NOMO-1 treated with dmso at 0.1 percent for 144 hours (cell line): Measurements from ENCODE around the gene LCLAT1.
A peak's percentile ranks its signal among the peaks of the same experiment; 100 is the strongest.
"Not testable (repeated sequence)": the region's sequence is repeated elsewhere in the genome, so short reads cannot be mapped to it uniquely, and the experiment has no call there.

Experiments
- DNase-seq: peaks from one replicate; lab custom pipeline; 2025; ENCODE audit not compliant: unreplicated experiment; lab: John Stamatoyannopoulos, UW

The LCLAT1 gene

DNA sequence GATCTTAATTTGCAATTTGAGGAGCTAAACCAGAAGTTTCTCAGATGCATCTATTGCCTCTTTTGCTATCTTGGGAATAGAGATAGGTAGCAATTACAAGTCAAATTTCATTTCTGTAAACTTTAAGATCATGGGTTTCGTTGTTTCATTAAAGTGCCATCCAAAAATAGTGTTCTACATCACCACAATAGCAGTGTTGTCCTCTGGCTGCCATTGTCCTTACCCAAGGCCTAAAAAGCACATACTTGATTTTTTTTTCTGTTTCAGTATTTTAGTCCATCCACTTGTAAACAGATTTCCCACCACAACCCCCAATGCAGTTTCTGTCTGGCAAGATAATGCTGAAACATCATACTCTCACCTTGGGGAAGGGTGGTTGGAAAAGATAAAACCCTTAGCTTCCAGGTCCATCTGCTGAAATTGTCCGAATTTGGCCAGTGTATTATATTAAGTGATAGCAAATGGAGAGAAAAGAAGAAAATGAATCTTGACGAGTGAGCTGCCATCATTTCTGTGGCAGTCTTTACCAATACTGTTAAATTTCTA, 136.2 kb downstream of the LCLAT1 start:
- DNase-seq: no peak

DNA sequence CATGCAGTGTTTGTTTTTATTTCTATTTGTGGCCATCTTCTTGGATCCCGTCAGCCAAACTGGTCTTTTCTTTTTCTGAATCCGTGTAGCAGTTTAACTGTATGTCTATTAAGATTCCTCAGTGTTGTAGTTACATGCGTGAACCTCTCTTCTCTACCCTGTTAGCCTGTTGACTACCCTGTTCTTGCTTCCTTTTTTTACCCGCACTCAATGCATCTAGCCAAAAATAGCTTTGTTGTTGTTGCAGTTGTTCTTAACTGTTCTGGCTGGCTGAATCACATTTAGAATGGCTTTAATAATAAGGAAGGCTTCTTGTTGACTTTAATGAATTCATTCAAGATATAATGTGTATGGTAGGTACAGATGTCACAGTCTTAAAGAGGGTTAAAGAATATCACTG, 137.1 kb downstream of the LCLAT1 start:
- peak; percentile 36 for DNase-seq

DNA sequence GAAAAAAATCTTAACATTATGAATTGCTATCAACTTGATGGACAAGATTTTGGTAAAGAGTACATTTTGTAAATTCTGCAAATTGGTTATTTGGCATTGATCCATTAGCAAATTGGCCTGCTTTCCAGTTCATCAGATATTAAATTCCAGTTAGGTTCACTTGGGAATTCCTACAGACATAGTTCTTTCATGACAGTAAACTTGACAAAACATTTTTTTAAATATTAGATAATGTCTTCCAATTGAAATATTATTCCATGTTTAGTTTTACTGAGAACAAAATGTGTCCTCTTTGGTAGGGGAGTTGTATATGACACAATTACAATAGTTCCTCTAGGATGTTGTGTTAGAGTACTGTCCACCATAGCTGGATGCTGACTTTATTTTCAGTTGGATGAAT, 141.9 kb downstream of the LCLAT1 start:
- DNase-seq: no peak

DNA sequence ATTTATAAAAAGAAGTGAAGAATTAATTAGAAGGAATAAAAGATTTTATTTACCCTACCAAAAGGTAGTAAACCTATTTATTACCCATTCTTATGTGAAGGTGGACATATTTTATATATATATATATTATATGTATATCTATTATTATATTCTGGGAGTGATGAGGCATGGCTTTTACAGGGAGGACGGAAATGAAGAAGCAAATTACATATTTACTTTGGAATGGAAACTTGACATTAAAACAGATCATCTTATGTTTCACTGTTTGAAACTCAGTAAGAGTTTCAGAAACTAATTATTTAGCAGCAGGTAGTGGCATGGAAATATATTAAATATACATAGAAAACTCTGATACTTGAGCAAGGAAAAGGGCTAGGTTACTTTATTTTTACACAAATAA, 143.4 kb downstream of the LCLAT1 start:
- no peak for DNase-seq

DNA sequence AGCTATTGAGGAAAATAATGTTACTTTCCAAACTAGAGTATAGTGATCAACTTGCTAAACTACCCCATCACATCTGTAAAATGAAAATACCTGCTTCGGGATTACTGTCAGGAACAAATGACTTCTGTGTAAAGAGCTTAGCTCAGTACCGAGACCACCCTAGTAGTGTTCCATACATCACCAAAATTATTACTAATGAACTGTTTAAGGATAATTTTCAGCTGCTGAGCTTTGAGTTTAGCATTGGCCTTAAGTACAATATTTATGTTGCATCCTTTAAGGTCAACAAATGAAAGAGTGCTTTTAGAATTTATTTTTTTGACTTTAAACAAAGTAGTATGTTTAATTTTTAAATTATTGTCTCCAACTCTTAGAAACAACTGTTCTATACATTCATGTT, 144.1 kb downstream of the LCLAT1 start:
- DNase-seq: no peak

DNA sequence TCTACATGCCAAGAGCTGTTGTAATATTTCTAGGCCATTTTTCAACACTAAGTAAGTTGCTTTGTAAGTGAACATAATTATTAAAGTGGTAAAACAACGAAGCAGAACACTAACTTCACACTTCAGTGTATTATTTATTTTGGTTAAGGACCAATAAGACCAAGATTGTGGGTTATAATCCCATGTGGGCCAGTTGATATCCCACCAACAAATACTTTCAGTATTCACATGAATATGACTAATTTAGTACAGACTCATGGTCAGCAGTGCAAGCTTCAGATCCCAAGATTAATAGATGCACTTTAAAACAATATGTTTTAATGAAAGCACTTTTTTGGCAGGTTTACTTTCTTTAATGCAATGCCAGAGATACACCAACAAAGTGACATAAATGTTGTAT, 154.3 kb downstream of the LCLAT1 start:
- no peak for DNase-seq

DNA sequence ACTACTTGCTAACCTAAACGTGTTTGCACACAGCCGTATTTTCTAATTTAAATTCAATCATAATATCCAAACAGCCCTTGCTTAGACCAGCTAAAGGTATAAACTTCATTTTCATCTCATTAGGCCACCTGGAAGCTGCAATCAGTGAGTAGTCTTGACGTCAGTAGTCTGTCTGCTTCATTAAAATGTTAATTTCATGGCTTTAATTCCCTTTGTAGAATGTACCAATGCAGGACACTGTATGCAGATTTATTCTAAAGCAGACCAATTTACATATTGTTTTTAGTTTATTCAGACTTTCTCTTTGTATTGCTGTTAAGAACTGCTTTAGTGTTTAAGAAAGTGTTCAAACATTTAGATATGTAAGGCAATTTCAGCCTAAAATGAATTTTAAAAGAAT, 158.2 kb downstream of the LCLAT1 start:
- DNase-seq: no peak

DNA sequence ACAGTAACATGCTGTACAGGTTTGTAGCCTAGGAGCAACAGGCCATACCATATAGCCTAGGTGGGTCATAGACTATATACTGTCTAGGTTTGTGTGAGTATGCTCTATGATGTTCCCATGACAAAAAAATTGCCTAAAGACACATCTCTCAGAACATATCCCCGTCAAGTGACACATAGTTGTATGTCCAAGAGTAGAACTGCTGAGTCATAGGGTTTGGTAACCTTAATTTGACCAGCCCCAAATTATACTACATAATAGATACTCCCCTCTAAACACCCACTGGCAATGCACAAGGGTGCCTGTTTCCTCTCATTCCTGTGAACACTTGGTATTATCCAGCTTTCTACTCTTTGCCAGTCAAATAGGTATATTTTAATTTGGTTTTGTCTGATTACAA, 161.6 kb downstream of the LCLAT1 start:
- DNase-seq: no peak

DNA sequence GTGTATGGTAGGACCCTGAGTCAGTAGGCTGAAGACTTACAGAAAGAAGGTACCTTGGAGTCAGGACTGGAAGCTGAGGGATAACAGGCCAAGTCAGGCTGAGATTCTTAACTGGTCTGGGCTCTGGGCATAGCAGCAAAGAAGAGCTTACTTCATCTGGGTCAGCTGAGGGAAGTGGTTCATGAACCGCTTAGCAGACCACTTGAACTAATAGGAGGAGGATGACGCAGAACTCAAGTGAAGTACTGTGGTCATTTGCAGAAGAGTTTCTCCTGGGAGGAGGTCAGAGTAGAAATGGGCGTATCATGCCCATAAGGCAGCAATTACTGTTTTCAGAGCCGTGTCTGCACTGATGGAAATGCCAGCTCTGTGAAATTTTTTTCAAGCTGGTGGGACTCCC, 164.5 kb downstream of the LCLAT1 start:
- DNase-seq: peak; percentile 76

DNA sequence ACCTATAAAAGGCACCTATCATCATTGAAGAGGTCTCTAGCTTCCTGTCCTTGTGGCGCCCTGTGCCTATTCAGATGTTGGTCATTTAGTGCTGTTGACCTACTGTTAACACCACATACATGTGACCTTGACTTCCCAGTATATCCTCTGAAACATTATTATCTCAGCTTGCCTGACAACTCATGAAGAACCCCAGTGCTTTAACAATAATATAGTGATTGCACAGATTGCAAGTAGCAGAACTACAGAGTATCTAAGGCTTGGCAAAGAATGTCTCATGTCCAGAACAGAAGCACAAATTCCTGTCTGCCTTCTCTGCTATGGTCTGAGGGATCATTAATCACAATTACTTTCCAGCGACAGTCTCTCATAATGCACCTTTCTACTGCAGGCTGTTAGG, 165.3 kb downstream of the LCLAT1 start:
- DNase-seq: no peak

DNA sequence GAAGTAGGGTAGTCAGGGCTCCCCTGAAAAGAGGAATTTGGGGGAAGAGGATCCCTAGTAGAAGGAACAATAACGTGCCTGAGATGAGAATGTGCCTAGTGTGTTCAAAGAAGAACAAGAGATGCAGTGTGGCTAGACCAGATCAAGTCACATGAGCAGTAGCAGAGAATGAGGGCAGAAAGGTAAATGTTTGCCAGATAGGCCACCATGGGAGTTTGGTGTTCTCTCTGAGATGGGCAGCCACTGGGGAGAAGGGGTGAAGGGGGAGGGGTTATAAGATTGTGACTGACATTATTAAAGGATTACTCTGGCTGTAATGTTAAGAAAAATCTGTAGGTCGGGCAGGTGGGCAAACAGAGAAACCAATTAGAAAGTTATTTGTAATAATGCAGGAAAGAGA, 166.0 kb downstream of the LCLAT1 start:
- DNase-seq: no peak

DNA sequence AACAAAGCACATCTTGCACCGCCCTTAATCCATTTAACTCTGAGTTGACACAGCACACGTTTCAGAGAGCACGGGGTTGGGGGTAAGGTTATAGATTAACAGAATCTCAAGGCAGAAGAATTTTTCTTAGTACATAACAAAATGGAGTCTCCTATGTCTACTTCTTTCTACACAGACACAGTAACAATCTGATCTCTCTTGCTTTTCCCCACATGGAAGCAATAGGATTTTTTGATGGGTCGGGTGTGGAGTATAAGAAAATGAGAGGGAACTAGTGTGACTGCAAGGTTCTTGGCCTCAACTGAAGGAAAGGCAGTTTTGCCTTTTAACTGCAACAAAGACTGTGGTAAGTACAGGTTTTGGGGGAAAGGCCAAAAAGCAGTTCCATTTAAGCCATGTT, 167.2 kb downstream of the LCLAT1 start:
- not testable (repeated sequence) for DNase-seq

DNA sequence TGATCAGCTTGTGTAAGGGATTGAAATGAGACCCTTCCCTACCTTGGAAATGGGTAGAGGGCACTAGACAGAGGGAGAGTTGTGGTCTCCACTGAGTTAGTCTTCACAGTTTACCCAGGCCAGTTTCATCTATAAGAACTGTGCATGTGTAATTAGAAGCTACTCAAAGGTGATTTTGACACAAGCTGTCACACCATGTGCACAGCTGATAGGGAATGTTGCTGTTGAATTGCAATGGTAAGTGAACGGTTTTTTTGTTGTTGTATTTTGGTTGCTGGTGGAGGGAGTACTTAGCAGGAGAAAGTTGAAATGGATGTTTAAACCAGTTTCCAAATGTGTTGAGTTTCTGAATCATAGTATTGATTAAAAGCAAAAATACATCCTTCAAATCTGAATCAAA, 168.9 kb downstream of the LCLAT1 start:
- no peak for DNase-seq

DNA sequence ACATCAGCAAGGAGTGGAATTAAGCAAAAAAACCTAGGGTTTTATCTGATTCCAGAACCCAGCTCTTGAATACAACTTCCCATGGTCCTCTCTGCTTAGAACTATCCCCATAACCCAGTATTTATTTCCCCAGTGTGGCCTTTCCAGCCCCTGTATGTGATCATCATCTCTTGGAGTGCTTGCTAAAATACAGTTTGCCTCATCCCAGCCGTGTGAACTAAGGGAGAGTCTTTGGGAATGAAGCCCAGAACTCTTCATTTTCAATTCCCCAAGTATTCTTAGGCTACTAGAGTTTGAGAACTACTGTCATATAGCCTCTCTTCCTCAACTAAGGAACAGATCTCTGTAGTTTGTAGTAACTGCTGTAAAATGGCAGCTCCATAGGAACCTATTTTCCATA, 173.1 kb downstream of the LCLAT1 start:
- DNase-seq: no peak

DNA sequence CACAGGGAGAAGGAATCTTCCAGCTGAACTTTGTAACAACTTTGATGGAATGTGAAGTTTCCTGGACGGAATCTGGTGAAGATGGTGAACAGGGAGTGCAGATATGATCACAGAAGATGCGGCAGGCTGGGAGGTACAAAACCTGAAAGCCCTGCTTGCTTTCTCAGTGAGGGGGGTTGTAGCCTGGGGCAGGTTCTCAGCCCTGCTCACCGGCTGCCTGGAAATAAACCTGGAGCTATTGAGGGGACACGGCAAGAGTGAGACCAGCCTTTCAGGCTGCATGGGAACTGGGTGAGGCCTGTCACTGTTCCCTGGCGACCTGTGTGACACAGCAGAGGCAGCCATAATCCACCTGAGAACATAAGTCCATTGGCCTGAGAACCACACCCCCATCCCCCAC, 174.8 kb downstream of the LCLAT1 start:
- DNase-seq: no peak

DNA sequence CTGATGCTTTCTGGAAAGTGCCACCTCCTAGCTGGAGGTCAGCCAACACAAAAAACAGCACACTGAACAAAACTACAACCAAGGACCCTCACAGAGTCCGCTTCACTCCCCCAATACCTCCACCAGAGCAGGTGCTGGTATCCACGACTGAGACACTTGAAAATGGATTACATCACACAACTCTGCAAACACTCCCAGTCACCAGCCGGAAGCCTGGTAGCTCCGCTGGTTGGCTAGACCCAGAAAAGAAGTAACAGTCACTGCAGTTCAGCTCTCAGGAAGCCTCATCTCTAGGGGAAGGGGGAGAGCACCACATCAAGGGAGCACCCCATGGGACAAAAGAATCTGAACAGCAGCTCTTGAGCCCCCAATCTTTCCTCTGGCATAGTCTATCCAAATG, 175.4 kb downstream of the LCLAT1 start:
- no peak for DNase-seq

DNA sequence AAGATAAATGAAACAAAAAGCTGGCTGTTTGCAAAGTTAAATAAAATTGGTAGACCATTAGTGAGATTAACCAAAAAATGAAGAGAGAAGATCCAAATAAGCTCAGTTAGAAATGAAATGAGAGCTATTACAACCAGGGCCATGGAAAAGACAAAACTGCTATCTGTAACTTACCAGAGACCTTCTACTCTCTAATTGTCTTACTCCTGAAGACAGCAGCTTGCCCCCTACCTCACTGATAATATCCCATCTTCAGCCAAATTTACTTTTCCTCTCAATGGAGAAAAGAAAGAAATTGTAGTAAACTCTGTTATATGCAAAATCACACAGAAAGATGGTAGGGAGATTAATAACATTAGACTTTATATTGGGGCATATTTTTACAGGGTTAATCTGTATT, 178.2 kb downstream of the LCLAT1 start:
- no peak for DNase-seq

DNA sequence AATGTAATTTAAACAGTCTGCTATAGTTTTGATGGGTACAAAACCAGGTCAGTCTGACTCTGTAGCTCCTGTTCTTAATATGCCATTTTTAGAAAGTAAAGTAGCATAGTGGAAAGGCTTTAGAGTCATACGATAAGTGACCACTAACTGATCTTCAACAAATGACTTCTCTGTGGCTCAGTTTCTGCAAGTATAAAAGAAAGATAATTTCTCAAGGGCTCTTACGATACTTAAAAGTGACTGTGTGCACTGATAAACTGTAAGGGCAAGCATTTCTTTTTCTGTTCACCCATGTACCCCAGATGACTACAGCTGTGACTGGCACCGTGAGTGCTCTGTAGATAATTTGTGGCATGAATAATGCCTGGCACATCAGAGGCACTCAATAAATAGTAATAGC, 178.7 kb downstream of the LCLAT1 start:
- DNase-seq: no peak

DNA sequence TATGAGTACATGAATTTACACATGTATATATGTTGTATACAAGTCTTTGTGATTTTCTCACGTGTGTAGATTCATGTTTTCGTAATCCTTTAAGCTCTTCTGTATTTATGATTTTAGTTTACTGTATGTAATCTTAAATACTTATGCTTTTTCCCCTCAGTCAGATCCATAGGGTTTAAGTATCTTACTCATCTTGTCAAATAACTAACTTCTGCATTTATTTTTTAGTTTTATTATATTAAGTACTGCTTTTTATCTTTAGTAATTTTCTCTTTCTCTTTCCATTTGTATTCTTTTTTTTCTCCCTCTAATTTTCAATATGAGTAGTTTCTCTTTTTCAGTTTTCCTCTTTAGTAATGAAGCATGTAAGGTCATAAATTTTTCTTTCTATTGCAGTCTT, 179.4 kb downstream of the LCLAT1 start:
- no peak for DNase-seq

DNA sequence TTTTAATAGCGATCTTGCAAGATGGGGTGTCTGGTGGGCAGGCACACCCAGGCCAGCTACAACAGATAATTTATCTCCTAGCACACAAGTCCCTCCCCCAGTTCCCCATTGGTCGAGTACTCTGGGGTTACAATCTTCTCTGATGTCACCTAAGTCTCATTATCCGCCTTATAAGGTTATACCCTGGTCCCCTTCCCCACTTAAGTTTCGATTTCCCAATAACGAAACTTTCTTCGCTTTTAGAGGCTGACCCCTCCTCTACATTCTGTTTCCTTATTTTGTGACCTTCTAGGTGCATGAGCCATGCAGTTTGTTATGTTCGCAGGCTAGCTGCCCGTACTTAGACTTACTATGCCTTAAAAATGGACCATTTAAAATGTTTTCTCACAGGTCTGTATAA, 180.1 kb downstream of the LCLAT1 start:
- peak; percentile 91 for DNase-seq

DNA sequence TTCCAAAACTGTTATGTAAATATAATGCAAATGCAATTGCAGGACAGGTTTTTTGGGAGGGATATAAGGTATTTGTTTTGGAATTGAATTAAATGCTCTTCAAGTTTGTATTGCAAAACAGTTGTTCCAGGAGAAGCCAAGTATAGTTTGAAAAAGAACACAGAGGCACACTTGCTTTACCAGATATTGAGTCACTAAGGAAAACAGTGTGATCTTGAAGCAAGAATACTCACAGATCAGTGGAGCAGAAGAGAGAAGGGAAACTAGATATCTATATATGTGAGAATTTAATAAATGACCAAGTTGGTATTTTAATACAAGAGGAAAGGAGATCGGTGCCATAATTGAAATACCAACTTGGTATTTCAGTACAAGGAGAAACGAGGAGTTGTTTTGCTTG, 181.3 kb downstream of the LCLAT1 start:
- DNase-seq: no peak

DNA sequence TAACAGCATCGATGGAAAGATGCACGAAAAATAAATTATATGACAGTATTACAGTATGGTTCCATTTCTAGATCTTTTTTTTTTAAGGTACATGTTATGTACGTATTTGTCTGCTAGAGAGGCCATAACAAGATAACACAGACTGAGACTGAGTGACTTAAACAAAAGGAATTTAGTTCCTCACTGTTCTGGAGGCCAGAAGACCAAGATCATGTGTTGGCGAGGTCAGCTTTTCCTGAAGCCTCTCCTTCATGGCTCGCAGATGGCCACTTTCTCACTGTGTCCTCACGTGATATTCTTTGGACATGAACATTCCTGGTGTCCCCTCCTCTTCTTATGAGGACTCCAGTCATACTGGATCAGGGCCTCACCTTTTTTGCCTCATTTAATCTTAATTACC, 182.8 kb downstream of the LCLAT1 start:
- DNase-seq: no peak

DNA sequence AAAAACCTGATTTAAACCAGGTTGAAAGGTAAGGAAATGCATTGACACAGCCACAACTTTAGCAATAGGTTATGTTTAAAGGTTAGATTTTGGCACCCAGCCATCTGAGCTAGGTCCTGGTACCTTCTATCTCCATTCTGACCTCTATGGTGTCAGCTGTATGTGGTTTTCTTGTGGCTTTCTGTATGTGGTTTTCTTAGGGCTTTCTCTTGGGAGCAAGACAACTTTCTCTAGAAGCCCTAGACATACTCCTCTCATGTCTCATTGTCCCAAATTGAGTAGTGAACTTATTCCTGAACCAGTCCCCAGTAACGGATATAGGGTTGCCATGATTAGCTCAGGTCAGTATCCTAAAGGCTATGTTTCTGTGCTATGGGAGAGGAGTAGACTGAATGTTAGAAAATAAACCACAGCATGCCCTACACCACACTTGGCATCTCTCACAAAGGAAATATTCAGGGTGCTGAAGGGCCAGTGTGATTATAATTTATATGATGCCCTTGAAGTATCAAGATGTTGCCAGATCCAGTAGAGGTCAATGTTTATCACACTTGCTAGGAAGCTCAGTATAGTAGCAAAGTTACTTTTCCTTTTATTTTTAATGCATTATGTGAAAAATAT, 184.1 kb downstream of the LCLAT1 start:
- DNase-seq: no peak
